GM12892 (cell line): ENCODE data around the gene ATP1B2.

Experiments used
- POLR2A ChIP-seq: IDR thresholded peaks from 2 replicates; pipeline ENCODE4 v1.6.1; 2011; ENCODE audit warnings: low read depth, low read length, control low read depth
- POLR2AphosphoS5 ChIP-seq: IDR thresholded peaks from 2 replicates; pipeline ENCODE4 v1.6.1; 2011; ENCODE audit warnings: low read depth, low read length, control low read depth
- TAF1 ChIP-seq: IDR thresholded peaks from 2 replicates; pipeline ENCODE4 v1.6.1; 2011; ENCODE audit warnings: low read depth, mild to moderate bottlenecking, control low read depth, low read length, borderline replicate concordance

DNA sequence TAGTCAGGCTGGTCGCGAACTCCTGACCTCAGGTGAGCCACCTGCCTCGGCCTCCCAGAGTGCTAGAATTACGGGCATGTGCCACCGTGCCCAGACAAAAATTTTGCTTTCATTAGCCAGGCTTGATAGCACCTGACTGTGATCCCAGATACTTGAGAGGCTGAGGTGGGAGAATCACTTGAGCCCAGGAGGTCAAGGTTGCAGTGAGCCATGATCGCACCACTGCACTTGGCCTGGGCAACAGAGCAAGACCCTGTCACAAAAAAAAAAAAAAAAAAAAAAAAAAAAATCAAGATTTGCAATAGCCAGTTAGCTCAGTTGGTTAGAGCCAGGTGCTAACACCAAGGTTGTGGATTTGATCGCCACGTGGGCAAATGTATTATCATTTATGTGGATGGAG is 29.9 kb upstream of the ATP1B2 start:
- no peak for TF ChIP-seq POLR2A
- TF ChIP-seq POLR2AphosphoS5, result no peak
- TF ChIP-seq TAF1, result no peak
